Activated CD4-positive, alpha-beta T cell treated with anti-CD3 and anti-CD28 coated beads, Interleukin-10, Interleukin-2, amounts not matched to agents 100 ng/mL and 50 ng/mL, durations not matched to agents 16 hours and 8 hours (primary cell): ENCODE data around the gene ROBO4.

ENCODE experiments used
- DNase-seq: peaks from one replicate; pipeline ENCODE4 v3.0.0-alpha.2; 2020

ROBO4 gene

DNA sequence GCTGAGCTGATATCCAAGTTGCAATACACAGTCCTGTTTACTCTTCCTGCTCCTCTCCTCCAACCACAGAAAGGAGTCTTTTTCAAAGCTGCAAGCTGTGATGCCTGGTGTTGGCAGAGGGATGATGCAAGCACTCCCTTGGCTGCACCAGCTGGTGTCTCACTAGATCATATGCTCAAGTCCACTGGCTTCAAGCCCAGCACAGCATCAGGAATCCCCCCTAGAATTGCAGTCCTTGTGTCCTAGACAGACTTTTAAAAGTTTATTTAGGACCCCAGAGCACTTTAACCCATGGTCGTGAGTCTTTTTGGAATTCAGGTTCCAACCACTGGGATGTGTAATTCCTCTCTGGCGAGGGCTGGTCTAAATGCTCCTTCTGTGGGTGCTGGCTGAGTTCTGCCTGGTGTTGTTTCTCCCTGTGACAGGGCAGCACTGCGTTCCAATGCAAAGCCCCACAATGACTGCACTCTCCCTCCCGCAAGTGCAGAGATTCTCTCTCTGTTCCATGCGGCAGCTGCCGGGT lies 19.5 kb upstream of the ROBO4 start:
- DNase-seq = no peak

DNA sequence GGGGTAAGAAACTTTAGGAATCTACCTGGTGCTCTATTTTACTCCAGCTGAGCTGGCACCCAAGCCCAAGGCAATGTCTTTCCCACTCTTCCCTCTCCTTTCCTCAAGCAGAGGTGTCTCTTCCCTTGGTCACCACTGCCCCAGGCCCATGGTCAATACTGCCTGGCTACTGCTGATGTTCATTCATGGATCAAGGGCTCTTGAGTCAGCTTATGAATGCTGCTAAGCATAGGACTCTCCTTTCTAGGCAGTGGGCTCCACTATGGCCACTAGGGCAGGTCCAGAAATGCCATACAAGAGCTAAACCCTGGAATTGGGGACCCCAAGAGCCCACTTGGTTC lies 18.7 kb upstream of the ROBO4 start:
- DNase-seq = no peak

DNA sequence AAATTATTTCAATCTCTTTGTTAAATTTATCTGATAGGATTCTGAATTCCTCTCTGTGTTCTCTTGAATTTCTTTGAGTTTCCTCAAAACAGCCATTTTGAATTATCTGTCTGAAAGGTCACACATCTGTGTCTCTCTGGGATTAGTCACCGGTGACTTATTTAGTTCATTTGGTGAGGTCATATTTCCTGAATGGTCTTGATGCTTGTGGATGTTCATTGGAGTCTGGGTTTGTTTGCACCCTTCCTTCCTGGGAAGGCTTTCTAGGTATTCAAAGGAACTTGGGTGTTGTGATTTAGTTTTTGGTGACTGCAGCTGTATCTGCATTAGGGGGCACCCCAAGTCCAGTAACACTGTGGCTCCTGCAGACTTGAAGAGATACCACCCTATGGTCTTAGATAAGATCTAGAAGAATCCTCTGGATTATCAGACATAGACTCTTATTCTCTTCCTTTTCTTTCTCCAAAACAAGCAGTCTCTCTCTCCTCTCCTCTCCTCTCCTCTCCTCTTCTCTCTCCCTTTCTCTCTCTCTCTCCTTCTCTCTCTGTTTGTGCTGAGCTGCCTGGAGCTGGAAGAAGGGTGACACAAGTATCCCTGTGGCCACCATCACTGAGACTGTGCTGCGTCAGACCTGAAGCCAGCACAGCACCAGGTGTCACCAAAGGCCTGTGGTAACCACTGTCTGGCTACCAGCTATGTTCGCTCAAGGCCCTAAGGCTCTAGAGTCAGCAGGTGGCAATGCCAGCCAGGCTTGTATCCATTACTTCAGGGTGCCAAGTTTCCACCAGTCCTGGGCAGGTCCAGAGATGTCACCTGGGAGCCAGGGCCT lies 18.1 kb upstream of the ROBO4 start:
- DNase-seq = no peak

DNA sequence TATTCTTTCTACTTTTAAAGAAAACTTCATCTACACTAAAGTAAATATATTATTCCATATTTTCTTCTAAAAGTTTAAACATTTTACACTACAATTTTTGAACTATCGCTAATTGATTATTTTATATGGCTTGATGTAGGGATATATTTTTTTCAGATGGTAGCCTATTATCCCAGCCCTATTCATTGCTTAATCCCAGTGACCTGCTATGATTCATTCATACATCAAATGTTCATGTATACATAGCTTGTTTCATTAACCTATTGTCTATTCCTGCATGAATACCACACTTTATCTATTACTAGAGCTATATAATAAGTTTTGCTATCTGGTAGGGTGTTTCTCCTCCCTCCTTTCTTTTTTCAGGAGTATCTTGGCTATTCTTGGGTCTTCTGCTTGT lies 5.0 kb upstream of the ROBO4 start:
- DNase-seq = no peak

DNA sequence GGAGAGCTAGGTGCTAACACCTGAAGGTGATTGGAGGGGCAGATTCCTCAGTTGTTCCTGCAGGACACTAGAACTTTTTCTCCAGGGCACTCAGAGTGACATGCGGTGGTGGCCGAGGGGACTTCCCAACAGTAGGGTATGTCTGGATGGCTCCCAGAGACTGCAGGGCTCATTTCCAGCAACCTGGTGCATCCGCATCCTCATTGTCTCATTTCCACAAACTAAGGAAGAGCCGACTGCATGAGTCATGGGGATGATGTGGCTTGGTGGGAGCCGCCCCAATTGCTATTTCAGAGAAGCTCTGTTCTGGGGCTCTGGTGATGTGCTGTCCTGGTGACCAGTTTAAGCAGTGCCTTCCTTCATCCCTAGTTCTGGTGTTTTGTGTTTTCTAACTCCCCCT lies 2.8 kb upstream of the ROBO4 start:
- DNase-seq = no peak

DNA sequence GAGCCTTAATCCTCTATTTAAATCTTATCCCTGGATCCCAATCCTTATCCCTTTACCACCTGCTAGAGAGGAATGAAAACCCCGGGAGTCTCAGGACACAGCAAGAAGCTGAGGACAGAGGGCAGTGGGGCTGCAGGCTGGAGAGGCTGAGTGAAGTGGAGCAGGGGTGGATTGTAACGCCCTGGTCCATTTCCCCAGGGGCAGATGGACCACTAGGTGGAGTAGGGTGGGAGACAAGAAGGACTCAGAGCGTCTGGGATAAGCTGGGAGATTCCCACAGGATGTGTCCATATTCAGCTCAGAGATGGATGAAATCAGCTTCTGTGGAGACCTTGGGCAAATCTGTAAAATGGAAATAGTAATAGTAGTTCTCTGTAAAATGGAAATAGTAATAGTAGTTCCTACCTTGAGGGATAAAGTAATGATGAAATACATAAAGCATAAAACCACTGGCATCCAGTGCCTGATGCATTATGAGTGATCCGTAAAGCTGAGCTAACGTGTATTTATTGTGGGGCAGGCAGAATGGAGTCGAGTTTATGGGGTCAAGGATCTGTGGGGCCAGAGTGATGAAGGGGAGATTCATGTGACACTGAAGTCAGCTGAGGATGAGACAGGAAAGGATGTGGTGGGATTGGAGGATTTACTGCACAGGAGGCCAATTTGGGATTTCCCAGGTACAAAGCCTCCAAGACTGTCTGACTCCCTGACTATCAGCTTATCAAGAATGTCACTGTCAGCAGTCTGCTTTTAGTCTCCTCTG lies 1.9 kb upstream of the ROBO4 start:
- DNase-seq = no peak

DNA sequence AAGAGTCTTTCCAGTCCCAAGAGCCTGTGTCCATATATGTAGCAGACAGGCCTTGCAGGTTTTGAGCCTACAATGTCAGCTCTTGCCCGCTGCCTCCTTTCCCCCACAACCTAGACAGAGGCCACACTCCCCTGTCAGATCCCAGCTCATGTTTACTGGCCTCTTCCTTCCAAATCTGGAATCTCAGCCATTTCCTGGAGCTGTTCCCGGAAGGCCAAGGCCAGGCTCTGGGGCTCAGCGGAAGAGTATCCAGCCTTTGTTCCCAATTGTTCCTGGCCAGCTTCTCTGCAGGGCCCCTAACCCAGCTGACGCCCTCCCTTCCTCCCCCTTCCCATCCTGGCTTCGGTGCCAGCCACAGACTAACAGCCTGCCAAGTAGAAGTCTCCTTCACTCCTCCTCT lies 1.0 kb upstream of the ROBO4 start:
- no peak for DNase-seq

DNA sequence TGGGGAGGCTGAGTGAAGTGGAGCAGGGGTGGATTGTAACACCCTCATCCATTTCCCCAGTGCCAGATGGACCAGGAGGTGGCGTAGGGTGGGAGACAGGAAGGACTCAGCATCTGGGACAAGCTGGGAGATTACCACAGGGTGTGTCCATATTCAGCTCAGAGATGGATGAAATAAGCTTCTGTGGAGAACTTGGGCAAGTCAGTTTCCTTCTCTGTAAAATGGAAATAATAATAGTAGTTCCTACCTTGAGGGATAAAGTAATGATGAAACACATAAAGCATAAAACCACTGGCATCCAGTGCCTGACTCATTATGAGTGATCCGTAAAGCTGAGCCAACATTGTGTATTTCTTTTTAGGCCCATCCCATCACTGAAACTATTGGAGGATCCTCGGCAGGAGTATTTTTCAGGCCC lies 607 bp upstream of the ROBO4 start:
- DNase-seq = no peak

DNA sequence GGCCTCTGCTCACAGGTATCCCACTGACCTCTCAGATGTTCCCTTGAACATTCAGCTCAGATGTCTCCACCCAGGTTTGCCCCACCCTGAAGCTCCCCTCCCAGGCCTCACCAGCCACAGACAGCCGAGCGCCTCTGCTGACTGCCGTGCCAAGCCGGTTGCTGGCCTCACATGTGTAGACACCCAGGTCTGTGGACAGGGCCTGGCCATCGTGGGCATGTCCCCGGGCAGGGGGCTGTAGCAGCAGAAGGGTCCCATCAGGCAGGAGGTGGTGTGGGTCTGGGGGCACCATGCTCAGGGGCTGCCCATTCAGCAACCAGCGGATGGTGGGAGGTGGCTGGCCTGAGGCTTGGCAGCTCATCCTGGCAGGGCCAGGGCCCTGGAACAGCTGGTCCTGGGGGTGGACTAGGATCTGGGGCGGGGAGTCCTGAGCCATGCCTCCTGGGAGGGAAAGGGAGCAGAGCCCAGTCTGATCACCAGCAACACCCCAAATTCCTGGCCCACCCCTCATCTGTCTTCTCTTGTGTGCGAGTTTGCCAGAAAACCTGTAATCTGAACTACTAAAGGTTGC lies 759 bp downstream of the ROBO4 start:
- no peak for DNase-seq

DNA sequence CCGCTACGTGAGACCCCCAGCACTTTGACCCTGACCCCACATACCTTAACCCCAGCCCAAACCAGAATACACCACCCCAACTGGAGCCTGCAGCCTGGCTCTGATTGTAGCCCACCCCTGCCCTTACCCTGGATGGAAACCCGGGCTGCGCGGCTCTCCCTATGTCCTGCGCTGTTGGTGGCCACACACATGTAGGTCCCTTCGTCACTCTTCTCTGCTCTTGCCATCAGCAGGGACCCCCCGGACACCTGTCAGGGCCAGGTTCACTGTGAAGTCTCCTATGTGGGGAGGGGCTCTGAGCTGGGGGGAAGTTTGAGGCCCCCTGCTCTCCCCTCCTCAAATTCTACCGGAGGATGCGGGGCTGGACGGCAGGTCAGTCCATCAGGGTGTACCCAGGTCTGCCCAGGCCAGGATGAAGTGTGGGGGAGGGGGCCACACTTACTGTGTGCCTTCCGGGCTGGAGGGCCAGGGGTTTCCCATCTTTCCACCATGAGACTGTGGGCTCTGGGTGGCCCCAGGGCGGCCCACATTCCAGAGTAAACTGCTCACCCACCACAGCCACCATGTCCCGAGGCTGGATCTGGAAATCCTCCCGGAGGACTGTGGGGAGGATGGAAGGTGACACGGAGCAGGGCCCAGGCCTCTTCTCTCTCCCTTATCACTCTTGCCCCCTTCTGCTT lies 1.5 kb downstream of the ROBO4 start:
- DNase-seq = no peak

DNA sequence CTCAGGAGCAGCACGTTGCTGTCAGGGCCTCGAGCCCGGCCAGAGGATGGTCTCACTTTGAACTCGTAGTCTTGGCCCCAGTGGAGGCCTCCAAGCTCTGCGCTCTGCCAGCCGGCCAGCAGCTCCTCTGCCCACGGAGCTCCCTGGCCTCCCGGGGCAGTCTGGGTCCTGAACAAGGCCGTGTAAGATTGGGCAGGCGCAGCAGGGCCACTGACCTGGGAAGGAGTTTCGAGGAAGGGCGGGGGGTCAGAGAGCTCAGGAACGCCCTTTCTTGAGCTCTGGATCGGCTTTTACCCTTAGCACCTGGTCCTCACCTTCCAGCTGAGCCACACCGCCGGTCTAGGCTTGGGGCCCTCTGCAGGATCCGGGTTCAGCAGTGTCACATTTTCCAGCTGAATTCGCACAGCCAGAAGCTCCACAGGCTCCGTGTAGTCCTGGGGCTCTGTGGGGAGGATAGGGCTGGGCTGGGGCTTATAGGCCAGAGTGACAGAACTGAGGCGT lies 2.1 kb downstream of the ROBO4 start:
- no peak for DNase-seq

DNA sequence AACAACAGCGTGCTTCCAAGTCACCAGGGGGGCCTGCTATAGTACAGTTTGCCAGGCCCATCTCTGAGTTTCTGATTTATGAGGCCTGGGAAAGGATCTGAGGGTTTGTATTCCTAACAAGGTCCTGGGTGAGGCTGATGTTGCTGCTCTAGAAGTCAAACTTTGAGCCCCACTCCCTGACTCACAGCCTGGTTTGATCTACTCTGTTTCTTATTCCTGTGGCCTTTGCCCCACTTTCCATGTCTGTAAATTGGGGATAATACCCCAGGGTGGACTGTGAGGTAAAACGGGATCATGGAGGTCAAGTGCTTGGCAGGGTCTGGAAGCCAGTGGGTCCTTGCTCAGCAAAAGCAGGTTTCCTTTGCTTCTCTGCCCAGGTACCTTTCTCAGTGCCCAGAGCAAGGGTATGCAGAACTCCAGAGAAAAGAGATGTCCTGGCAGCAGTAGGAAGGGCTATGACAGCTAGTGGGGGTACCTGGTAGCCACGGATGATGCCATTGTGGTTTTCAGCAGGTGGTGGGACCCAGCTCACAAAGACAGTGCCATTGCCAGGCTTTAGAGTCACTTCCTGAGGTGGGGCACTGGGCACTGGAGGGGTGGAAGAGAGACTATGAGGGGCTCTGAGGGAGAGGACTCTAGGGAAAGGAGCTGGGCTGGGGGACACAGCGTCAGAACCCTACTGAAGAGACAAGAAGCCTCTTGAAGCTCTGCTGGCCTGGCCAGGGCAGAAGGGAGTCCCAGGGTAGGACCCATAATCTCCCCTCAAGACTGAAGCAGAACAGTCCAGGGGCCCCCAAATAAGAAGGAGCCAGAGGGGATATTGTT lies 2.8 kb downstream of the ROBO4 start:
- no peak for DNase-seq

DNA sequence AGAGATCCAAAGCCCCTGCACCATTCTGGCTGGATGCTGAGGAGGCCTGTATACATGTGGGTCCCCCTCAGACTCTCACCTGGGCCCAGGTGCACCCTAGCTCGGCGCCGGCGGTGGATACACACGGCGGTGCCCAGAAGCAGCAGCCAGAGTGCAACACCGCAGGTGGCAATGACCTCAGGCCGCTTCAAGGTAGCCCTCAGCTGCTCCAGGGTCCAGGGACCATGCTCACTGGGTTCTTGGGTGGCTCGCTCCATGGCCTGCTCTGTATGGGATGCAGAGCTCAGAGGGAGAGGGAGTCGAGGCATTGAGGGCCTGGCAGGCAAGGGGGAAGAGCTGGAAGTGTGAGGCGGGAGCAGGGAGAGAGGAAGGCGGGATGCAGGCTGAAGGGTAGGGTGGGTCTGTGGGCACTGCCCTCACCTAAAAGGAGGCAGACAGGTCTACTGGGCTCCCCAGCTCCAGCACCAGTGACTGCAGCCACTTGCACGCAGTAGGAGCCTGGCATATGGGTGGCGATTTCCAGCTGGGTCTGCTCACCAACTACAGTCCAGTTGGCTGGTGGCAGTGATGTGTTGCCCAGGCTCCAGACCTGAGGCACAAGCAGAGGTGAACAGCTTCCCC lies 3.8 kb downstream of the ROBO4 start:
- no peak for DNase-seq

DNA sequence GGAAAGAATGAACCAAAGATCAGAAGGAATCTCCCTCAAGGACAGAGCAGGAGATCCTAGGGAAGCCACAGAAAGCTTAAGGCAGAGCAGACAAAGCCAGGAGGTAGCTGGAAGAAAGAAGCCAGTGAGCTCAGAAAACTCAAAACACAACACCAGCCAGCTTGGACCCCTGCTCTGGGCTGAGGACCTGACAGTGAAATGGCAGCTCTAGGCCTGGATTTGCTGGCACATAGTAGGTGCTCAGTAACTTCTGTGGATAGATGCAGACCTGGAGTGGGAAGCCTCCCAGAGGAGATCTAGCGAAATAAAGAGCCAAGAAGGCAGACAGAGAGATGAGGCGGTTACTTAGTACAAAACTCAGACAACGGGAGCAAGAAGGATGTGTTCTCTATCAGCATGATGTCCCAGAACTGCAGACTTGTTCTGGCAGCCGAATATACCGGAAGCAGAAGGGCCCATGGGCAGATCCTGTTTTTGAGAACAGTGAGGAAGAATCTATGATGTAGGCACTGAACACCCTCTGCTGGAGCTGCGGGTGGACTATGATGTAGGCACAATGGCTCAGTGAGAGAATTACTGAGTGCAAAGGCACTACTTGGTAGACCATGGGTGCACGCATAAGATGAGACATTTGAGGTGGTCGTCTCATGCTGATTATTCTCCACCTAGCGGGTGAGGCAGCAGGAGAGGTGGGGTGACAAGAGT lies 4.8 kb downstream of the ROBO4 start:
- no peak for DNase-seq

DNA sequence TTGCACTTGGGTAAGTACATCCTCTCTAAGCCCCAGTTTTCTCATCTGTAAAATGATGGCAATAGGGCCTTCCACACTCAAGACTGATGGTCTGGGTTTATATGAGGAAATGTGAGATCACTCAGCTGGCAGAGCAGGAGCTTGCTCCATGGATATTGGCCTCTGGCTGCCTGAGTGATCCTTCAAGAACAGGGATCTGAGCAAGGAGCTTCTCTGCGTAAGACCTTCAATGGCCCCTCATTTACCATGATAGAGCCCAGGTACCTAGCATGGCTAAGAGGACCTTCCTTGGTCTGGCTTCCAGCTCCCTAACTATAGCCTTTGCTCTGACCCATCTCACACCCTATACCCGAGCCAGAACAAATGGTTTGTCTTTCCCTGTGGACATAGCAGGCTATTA lies 5.5 kb downstream of the ROBO4 start:
- DNase-seq = no peak

DNA sequence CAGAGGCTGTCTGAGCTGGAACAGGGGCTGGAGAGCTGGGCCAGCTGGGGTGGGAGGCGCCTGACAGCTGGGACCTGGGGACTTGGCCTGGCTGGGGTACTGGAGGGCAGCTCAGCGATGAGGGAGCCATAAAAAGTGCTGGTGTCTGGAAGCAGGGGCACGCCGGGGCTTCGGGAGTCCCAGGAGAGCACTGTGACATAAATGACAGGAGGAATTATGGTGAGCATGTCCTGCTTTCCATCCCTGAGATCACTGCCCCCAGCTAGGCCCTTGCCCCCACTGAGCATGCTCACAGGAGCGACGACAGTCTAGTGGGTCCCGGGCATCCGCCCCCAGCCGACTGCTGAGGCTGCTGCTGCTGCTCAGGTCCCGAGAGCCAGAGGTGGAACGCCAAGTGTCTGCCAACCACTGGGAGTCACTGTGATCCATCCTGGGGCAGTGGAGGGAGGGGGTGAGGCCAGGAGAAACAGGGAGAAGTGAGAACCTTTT lies 6.2 kb downstream of the ROBO4 start:
- no peak for DNase-seq

DNA sequence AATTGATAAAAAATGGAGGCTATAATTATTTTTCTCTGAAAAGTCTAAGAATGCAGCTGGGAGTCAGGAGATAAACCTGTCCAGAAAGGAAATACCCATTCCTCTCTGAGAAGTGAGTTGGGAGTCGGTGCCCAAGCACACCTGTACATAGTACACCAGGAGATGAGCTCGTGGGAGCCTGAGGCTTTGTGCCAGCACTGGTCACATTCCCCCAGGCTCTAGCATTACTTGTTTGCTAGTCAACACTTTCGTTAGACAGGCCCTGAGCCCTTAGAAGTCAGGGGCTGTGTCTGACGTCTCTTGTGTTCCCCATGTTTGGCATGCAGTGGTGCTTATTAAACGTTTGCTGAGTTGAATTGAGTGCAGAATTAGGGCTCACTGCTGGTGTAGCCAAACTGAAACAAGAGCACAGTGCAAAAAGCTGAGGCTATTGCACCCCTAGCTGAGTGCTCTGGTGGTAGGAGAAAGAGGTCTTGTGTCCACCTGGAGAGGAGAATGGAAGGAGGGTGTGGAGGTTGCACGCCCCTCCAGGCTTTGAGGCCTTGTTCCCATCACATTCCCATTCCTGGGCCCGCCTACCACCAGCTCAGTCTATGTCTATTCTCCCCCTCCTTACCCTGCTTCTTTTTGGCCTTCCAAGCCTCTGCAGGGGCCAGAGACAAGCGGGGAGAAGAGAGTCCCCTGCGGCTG lies 6.8 kb downstream of the ROBO4 start:
- DNase-seq = no peak

DNA sequence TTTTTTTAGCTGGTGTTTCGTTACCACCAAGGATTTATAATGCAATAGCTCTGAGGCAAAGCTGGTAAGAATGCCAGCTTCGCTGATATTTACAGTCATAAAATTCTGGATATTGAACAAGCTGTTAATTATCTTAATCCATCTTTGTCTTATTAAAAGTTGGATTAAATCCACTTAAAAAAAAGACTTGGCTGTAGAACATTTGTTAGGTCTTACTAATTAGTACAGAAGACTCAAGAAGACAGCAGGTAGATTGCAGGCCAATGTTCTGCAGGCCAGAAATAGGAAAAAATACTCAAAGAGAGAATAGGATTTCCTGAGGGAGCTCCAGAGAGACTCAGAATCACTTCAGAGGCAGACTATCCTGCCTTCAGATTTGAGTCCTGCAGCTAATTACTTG lies 7.5 kb downstream of the ROBO4 start:
- no peak for DNase-seq

DNA sequence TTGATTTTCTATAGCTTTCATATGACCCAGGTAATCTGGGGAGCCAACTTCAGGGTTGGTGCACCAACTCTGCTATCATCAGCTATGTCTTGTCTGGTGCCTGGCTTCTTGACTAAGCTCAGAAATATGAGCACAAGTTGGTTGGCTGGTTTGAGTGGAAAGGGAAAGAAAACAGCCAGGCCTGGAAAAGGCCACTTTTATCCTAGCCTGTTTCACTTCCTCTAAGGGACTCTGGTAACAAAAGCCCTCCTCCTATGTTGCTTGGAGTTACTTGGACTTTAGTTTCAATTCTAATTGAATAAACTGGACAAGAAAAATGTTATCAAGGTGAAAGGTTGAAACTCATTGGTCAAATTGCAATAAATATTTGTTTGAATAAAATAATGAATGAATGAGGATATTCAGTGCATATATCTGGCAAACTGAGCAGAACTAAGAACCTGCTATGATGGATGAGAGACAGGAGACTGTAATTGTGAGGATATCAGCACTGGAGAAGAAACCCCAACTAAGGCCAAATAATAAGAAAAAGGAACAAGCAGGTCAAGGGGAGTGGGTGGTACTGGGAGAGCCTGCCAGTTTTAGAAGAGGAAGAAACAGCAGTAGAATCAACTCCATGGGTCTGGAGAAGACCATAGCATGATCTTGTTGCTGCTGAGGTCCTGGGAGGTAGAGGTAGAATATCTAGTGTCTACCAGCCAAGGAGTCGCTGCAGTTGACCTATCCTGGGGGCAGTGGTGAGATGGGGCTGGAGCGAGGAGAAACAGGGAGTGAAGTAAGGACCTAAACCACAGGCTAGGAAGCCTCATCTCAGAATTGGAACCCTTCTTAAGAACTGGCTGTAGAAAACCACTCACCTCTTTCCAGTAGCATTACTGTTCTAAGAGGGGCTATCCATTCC lies 8.2 kb downstream of the ROBO4 start:
- no peak for DNase-seq
